HG03558 (cell line): ENCODE measurements around the gene ELF3.
"Not testable (repeated sequence)": the region's sequence is repeated elsewhere in the genome, so short reads cannot be mapped to it uniquely, and the experiment has no call there.

Experiments
- ATAC-seq: cut with Tn5 transposase; IDR thresholded peaks from one replicate; pipeline ENCODE4 v1.9.1; 2021; ENCODE audit warnings: moderate number of reproducible peaks; ENCODE audit not compliant: unreplicated experiment; ENCODE audit errors: extremely low read depth

ELF3 gene

DNA sequence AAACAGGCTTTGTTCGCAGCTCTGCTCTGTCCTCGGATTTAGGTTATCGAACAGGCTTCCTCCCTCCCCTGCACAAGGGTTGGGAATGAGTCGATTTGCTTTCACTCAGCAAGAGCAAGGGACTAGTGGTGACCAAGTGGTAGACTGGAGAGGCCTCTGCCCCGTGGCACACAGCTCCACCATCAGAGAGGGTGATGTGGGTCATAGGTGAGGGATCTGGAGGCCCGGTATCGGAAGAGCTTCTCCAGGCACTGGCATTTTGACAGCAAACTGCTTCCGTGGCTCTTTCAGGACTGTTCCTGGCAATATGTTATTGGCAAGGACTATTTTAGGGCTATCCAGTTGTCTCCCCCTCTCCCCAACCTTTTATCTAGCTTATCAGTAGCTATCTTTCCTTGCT is 3.1 kb upstream of the ELF3 start:
- no peak for ATAC-seq

DNA sequence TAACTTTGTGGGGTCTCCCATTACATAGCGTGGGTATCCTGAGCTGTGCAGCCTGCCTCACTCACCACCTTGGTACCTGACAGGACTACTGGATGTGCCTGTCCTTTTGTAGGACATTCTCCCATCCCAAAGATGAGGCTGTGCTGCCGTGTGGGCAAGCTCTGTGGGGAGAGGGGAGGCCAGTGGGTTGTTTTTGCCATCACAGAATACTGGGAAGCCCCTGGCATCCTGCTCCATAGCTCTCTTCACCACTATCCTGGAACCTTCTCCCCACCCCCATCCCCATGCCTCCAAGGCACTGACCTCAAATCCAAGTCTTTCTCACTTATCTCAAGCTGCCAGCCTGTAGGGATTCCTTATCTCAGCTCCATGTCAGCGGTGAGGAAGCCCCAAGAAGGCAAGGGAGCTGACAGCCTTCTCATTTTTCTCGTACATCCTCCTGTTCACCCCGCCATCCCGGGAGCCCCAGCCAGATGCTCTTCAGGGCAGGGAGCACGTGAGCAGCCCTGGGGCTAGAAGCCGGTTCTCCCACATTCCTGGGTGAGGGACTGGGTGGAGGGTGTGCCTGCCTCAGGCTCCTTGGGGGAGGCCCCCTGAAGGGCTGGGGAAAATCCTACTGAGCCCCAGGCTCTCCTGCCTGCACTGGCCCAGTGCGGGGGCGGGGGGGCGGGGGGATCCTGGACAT is 2.4 kb upstream of the ELF3 start:
- ATAC-seq: no peak

DNA sequence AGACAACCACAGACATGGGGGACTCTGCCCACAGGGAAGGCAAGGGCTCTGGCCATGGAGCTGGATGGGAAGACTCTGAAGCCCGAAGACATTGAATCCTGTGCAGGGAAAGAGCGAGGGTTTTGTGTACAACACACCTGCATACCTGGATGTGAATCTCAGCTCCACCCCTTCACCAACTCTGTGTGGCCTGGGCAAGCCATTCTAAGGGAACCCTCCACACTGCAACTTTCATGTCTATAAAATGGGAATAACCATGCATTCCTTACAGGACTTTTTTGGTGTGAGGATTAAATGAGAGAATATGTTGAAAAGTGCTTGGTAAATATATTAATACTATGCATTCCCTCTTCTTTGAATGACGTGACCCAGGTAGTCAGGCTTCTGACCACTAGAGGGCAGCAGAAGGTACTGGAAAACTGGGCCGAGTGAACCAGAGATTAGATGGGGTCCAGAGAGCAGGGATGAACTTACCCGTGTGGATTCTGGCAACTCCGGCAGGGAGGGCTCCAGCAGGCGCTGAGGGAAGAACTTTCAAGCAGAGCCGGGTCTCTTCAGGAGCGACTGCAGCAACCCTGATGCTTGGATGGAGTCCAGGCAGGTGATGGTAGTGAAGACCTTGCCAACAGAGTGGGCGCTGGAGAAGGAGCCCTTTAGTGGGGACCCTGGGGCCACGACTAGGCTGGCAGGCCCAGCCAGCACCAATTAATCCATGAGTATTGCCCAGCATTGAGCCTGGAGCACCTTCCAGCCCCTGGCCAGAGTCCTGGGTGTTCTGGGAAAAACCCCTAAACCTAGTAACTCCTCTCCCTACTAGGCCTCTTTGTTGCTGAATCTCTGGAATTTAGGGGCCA is 834 bp upstream of the ELF3 start:
- ATAC-seq: no peak

DNA sequence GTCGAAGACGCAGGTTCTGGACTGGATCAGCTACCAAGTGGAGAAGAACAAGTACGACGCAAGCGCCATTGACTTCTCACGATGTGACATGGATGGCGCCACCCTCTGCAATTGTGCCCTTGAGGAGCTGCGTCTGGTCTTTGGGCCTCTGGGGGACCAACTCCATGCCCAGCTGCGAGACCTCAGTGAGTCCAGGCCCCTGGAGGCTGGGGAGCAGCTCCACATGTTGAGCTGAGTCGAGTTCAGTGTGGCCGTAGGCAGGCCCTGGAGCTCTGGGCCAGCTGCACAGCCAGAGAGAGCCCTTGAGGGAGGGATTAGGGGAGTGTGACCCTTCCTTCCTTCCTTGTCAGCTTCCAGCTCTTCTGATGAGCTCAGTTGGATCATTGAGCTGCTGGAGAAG is 1.6 kb downstream of the ELF3 start:
- ATAC-seq: no peak

DNA sequence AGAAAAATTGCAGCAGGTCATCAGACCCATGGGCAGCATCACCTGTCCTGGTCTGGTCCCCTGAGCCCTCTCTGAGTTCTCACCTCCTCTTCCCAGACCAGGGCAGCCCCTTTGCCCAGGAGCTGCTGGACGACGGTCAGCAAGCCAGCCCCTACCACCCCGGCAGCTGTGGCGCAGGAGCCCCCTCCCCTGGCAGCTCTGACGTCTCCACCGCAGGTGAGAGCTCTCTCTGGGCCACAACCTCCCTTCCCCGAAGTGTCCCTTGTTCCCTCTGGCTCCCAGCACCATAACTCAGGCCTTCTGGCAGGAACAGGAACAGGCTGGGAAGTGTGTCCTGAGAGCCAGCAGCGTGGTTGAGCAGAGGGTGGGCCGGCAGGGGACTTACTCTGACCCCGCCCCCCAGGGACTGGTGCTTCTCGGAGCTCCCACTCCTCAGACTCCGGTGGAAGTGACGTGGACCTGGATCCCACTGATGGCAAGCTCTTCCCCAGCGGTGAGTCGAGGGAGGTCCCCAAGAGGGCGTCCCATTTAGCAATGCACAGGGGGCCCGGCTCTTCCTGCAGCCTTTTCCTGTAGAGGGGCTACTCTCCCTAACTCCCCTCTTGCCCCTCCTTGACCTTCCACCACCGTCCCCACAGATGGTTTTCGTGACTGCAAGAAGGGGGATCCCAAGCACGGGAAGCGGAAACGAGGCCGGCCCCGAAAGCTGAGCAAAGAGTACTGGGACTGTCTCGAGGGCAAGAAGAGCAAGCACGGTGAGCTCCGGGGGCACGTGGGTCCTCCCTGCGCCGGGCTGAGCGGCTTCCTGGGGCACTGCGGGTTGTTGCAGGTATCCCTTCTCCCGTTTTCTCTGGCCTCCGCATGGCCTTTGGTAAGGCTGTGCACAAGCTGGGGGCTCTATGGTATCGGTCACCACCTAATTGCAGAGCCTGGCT is 2.4 kb downstream of the ELF3 start:
- ATAC-seq: no peak

DNA sequence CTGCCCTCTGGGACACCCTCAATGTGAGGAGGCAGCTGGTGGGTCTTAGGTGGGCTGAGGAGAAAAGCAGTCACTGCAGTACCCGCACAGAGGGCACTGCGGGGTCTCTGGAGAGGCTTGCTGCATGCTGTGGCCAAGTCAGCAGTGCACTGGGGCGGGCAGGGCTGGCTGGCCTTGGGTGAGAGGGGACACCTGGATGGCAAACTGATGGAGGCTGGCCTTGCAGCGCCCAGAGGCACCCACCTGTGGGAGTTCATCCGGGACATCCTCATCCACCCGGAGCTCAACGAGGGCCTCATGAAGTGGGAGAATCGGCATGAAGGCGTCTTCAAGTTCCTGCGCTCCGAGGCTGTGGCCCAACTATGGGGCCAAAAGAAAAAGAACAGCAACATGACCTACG is 3.2 kb downstream of the ELF3 start:
- ATAC-seq: no peak

DNA sequence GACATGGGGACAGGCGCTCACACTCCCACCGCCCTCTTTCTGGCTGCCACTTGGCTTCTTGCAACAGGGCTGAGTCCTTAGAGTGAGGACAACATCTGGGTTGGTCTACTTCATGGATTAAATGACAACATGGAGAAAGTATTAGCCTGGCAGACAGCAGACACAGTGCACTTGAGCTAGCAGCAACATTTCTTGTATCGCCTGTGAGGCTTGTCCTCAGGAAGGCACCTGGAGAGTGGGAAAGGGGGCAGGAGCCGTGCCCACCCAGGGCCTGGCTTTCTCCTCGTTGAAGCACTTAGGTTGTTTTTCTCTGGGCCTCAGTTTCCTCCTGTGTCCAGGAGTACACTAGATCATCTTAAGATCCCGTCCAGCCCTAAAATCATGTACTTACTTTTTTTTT is 3.7 kb downstream of the ELF3 start:
- ATAC-seq: no peak

DNA sequence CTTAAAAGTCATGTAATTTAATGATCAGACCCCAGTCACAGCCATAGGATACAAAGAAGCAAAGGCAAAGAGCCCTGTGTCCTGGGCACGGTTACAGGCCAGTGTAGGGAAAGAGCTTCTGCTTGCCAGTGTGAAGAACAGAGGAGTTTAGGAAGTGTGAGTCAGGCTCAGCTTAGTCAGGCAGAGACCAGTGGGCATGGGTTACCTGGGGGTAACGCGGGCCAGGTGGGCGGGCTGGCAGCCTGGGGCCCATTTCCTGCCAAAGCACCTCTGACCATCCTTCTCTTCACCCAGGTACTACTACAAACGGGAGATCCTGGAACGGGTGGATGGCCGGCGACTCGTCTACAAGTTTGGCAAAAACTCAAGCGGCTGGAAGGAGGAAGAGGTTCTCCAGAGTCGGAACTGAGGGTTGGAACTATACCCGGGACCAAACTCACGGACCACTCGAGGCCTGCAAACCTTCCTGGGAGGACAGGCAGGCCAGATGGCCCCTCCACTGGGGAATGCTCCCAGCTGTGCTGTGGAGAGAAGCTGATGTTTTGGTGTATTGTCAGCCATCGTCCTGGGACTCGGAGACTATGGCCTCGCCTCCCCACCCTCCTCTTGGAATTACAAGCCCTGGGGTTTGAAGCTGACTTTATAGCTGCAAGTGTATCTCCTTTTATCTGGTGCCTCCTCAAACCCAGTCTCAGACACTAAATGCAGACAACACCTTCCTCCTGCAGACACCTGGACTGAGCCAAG is 4.7 kb downstream of the ELF3 start:
- no peak for ATAC-seq

DNA sequence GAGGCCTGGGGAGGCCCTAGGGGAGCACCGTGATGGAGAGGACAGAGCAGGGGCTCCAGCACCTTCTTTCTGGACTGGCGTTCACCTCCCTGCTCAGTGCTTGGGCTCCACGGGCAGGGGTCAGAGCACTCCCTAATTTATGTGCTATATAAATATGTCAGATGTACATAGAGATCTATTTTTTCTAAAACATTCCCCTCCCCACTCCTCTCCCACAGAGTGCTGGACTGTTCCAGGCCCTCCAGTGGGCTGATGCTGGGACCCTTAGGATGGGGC is 5.2 kb downstream of the ELF3 start:
- ATAC-seq: no peak

DNA sequence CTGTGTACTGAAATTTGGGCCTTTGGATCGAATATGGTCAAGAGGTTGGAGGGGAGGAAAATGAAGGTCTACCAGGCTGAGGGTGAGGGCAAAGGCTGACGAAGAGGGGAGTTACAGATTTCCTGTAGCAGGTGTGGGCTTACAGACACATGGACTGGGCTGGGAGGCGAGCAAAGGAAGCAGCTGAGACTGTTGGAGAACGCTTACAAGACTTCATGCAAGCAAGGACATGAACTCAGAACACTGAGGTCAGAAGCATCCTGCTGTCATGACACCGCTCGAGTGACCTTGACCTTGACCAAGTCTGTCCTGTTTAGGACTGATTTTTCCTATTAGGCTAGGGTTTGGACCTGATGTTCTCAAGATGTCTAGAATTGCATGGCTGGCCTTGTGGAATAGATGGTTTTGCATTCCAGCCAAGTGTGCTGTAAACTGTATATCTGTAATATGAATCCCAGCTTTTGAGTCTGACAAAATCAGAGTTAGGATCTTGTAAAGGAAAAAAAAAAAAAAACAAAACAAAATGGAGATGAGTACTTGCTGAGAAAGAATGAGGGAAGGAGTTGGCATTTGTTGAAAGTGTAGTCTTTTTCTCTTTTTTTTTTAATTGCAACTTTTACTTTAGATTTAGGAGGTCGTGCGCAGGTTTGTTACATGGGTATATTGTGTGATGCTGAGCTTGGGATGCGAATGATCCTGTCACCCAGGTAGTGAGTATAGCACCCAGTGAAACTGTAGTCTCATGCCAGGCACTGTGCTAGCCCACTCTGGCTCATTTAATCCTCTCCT is 5.8 kb downstream of the ELF3 start:
- no peak for ATAC-seq

DNA sequence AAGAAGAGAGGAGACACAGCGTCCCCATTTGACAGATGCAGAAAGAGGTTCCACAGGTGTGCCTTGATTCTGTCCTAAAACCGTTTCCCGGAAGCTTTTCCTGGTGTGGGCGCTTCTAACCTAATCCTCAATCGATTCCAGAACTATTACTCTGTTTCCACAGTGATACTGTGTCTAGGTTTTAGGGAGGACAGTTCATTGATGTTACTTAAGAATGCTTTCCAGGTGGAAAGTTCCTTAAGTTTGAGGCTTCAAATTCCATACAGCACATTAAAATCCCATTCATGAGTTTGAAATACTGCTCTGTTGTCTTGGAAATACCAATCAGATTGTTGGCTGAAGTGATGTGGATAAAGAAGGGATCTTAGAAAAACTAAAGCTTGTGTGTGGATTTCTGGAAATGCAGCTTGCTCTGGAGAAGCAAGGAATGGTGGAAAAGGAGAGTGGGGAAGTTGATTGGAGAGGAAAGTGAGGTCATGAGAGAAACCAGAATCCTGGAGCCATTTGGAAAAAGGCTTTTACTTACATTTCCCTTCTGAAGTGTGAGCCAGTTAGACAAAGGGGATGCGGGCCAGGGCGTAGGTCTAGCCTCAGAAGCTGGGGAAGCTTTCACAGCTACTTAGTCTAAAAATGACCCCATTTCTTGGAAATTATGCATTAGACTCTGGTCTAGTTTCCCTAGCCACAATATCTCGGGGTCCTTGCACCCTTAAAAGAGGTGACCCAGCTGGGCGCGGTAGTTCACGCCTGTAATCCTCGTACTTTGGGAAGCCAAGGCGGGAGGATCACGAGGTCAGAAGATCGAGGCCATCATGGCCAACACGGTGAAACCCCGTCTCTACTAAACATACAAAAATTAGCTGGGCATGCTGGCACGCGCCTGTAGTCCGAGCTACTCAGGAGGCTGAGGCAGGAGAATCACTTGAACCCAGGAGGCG is 6.7 kb downstream of the ELF3 start:
- ATAC-seq: no peak

DNA sequence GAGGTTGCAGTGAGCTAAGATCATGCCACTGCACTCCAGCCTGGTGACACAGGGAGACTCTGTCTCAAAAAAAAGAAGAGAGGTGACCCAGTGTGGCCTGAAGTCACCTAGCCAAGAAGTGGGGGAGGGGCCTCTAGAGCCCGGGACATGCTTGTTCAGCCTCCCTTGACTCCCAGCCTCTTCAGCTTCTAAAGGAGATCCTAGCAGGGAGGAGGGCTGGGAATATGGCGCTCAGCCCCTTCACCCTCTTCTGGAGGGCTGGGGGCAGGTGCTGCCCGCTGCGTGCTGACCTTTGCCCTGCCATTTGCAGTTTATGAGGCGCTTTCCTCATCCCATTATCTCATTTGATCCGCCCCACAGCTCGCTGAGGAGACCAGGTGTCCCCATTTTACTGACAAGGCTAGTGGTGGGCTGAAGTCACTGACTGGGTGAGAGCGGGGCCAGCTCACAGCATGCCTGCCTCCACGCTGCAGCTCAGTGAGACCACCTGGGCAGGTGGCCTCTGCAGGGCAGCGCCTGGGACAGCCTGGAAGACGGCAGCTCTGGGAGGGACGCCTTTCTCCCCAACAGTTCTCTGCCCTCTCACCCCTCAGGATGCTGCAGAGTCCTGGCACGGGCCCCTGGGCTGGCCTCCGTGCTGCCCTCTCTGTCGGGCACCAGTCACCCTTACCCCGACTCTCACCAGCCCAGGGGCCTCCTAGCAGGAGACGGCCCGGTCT is 7.5 kb downstream of the ELF3 start:
- ATAC-seq: no peak

DNA sequence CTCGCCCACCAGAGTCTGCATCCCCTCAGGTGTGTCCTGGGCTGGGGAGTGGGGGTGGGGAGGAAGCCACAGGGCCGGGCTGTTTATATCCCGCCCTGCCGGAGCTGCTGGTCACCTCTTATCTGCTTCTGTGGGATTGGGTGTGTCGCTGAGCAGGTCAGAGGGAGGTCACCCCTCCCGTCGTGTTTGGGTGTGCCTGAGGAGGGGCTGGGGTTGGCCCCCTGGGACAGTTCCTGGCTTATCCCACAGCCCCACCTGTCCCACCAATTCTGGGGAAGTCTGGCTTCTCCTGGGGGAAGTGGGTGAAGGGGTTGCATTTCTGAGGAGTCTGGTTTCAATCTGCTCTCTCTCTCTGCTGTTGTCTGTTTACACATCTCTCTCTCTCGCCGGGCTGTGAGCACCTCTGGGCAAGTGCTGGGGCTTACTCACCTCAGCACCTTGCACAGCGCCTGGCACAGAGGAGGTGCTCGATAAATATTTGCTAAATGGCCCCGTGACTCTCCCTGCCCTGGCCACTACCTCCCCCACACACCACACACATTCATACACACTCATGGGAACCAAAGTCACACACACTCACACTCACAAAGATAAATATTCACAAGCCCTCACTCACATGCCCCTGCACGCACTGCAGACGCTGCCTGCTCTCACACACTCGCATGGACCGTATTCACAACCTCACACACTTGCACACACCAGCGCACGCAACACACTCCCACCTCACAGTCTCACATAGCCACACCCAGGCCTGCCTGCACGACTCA is 8.3 kb downstream of the ELF3 start:
- no peak for ATAC-seq

DNA sequence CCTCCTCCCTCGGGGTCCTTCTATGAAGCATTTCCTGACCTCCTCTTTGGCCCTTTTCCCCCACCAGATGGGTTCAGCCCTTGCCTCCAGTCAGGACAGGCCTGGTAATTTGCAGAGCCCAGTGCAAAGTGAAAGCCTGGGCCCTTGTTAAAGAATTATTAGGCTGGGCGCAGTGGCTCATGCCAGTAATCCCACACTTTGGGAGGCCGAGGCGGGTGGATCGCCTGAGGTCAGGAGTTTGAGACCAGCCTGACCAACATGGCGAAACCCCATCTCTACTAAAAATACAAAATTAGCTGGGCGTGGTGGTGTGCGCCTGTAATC is 8.8 kb downstream of the ELF3 start:
- not testable (repeated sequence) for ATAC-seq

DNA sequence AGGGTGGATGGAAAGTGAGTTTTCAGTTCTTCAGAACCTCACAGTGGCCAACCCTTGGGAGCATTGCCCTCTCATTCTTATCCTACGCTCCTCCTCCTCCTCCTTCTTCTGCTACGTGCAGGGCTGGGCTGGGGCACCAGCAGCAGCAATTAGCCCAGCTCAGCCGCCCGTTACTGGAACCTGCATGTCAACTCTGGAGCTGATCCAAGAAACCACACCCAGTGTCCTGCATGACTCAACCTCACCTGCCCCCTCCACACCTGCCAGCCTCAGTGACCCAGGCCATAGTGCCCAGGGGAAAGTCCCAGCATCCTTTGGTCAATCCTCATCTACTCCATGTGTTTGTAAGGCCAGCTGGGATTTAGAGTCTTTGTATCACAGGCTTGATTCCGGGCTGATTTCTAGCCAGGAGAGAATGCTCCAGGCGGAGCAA is 12.6 kb downstream of the ELF3 start:
- no peak for ATAC-seq

DNA sequence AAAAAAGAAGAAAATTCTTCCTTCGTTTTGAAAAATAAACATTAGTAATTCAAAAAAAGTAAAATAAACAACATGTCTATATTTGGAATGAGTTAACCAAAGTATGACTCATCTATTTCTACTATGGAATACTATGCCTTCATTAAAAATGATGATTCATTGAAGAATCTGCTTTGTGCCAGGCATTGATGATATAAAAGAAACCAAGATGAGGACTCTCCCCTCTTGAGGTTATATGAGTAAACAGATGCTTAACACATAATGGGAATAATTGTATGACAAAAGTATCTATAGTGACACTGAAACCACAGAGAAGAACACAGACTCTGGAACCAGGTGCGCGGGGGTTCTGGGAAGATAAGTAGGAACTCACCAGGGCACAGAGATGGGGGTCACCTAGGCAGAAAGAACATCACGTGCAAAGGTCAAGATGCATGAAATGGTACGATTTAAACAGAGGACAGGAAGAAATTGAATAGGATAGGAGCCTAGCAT is 18.8 kb downstream of the ELF3 start:
- no peak for ATAC-seq

DNA sequence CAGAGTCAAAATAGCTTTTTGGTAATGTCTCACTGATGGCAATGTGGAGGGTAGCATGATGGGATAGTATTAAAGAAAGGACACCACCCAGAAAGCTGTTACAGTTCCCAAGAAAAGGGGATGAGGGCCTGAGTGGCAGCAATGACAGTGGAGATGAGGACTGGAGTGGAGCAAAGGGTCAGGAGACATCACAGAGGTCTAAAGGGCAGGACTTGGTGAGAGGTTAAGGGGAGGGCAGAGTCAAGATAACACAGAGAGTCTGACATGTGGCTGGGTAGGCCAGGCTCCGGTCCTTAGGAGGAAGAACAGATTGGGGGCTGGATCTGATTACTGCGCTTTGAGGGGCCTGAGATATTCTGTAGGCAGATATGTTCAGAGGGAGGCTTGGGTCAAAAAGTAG is 19.3 kb downstream of the ELF3 start:
- no peak for ATAC-seq
